Measurements from ENCODE around the gene SHANK3.
"Not testable (repeated sequence)": the region's sequence is repeated elsewhere in the genome, so short reads cannot be mapped to it uniquely, and the experiment has no call there.

GRCh38 chr22:50654664-50655063 is 18.0 kb upstream of the SHANK3 start:
- TF ChIP-seq EZH2 (IDR thresholded peaks at IDR 0.05; ENCODE audit: borderline replicate concordance, insufficient read depth, low read depth, low read length, poor library complexity, severe bottlenecking); CTCF (IDR thresholded peaks at IDR 0.05): not testable (repeated sequence)
